Measurements from ENCODE around the gene CTU2. TPM values are rescaled to one million over a fixed set of nuclear protein-coding genes. Genes with fewer than 3 reads are reported as not detected.

CTU2 gene
- total and polyA plus RNA-seq, 2 of the 8 experiments (the other 6 are each of a cell fraction or from before 2014, with no cell fraction given) = 32.7 to 42.9 TPM

DNA sequence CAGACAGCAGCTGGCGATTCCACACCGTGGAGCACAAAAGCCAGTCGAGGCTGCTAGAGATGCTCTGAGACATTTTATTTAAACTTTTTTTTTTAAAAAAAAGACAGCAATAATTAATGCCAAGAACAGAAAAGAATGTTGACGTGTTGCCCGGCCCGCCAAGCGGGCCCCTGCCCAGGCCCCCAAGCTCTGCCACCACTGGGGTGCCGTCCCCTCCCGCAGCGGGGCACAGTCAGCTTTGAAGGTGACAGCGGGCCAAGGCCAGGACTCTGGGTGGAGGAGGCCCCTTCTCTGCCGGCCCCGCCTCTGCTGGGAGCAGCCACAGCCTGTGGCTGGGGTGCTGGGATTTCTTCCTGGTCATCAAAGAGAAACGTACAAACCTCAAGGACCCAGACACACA, 9.9 kb upstream of the CTU2 start (continued):
- TF ChIP-seq, protein P1, sequence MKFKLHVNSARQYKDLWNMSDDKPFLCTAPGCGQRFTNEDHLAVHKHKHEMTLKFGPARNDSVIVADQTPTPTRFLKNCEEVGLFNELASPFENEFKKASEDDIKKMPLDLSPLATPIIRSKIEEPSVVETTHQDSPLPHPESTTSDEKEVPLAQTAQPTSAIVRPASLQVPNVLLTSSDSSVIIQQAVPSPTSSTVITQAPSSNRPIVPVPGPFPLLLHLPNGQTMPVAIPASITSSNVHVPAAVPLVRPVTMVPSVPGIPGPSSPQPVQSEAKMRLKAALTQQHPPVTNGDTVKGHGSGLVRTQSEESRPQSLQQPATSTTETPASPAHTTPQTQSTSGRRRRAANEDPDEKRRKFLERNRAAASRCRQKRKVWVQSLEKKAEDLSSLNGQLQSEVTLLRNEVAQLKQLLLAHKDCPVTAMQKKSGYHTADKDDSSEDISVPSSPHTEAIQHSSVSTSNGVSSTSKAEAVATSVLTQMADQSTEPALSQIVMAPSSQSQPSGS (IDR thresholded peaks at IDR 0.05; ENCODE audit: low read length) = no peak
- no peak for TF ChIP-seq TEAD4 (IDR thresholded peaks at IDR 0.05; ENCODE audit: low read depth, low read length)
- no peak for TF ChIP-seq HDAC6 (IDR thresholded peaks at IDR 0.05; ENCODE audit: low read depth, low read length)
- TF ChIP-seq SIN3A (conservative IDR thresholded peaks at IDR 0.05 in 1 of 2, IDR thresholded peaks at IDR 0.05 in 1 of 2; ENCODE audit: low read depth in 1 of 2, low read length in 2 of 2) = no peak
- TF ChIP-seq BRCA1 (IDR thresholded peaks at IDR 0.05; ENCODE audit: low read depth, low read length) = no peak
- TF ChIP-seq POU5F1 (IDR thresholded peaks at IDR 0.05; ENCODE audit: low read depth, low read length) = no peak
- TF ChIP-seq GTF2F1 (IDR thresholded peaks at IDR 0.05; ENCODE audit: borderline replicate concordance, low read depth, low read length) = no peak

Data from H1 (cell line).